ENCODE measurements around the gene CDH4. TPM values are rescaled to one million over a fixed set of nuclear protein-coding genes. Genes with fewer than 3 reads are reported as not detected.

The CDH4 gene
- total and polyA plus RNA-seq, 2 of the 8 experiments (the other 6 are each of a cell fraction or from before 2014, with no cell fraction given), result 4.3 to 7.9 TPM

DNA sequence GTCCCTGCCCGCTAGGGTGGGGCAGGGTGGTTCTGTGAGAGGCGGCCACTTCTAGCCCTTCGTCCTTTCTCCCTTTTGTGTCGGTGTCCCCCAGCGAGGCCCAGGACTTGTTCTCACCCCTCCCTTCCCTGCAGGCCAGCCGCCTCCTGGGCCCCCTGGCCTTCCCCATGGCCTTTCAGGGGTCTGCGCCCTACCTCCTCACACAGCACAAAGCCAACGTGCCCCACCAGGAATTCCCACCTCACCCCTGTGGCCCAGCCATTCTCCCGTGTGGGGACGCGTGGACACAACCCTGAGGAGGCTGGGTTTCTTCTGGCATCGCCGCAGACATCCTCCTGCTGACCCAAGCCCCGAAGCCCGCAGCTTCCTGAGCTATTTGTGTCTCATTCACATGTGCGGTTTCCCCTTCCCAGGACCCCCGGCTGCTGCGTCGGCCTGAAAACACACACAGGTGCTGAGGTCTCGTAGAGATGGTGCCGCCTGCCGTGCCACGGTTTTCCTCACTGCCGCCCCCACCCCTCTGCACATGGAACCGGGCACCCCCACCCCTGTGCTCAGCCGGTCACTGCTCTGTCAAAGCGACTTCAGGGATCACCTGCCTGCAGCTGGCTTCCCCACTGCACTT is 375.8 kb downstream of the CDH4 start:
- Histone ChIP-seq H3K9ac (replicated peaks in 1 of 4; ENCODE audit: extremely low read depth in 1 of 4, low read depth in 3 of 4, low read length in 3 of 4) (no peak overlapping the region), H3K27me3 (replicated peaks in 1 of 4; ENCODE audit: control insufficient read depth in 3 of 4, extremely low read depth in 1 of 4, insufficient read depth in 3 of 4, low read length in 3 of 4) (peaks cover 0 to 4% (median 0%) of the 10 kb centered on the region in 4 experiments; a peak in 3 of 7 replicates)
- WGBS, 2 experiments (ENCODE audit: extremely low coverage in 1 of 2, insufficient coverage in 1 of 2, insufficient read length in 1 of 2, insufficient replicate concordance in 2 of 2, low coverage in 1 of 2, low lambda C conversion rate in 2 of 2, missing lambda C conversion rate in 1 of 2), result 90% methylated on average over 22 of the region's 27 CpGs; no CpG with 5 or more reads in 1 of the 2 experiments
- TF ChIP-seq KDM1A (IDR thresholded peaks at IDR 0.05; ENCODE audit: borderline replicate concordance, low read length) (no peak), EZH2 (IDR thresholded peaks at IDR 0.05; ENCODE audit: low read depth, low read length, severe bottlenecking) (no peak), SIX5 (IDR thresholded peaks at IDR 0.05; ENCODE audit: low read depth, low read length) (no peak)

More for the DNA sequence above, 375.8 kb downstream of the CDH4 start:
- Histone ChIP-seq H3K56ac (replicated peaks; ENCODE audit: insufficient read length, low read depth, low read length) (no peak overlapping the region), H3K4me3 (ENCODE audit: extremely low read depth in 1 of 4, insufficient read depth in 2 of 4, low read depth in 3 of 4, low read length in 4 of 4) (no peak overlapping the region), H3K4me1 (replicated peaks in 1 of 4; ENCODE audit: control insufficient read depth in 3 of 4, insufficient read depth in 4 of 4, low read length in 3 of 4) (no peaks in the 10 kb centered on the region), H2BK15ac (ENCODE audit: low read length) (no peak overlapping the region), H3K79me1 (ENCODE audit: low read depth, low read length) (0 out of 2 replicates have a peak, but pooled peaks cover 2% of the 10 kb centered on the region), H3K27ac (ENCODE audit: low read depth, low read length) (no peak overlapping the region), H2AFZ (ENCODE audit: low read length) (no peak overlapping the region), H4K5ac (ENCODE audit: insufficient read length, low read depth, low read length) (no peak overlapping the region), H2BK12ac (ENCODE audit: low read depth, low read length) (no peak overlapping the region), H3K4ac (replicated peaks; ENCODE audit: insufficient read length, low read depth, low read length) (no peak overlapping the region), H4K20me1 (replicated peaks in 1 of 2; ENCODE audit: control insufficient read depth in 1 of 2, insufficient read depth in 2 of 2, low read length in 2 of 2) (peaks cover 2 to 4% of the 10 kb centered on the region in 2 experiments), H3K23ac (ENCODE audit: insufficient read length) (no peak overlapping the region), H2BK5ac (ENCODE audit: low read depth, low read length) (no peak overlapping the region), H2BK20ac (ENCODE audit: low read length) (no peak overlapping the region), H2AK5ac (ENCODE audit: low read depth, low read length) (no peak overlapping the region), H4K91ac (replicated peaks; ENCODE audit: insufficient read length, low read length) (no peak overlapping the region), H3K79me2 (ENCODE audit: control insufficient read depth in 1 of 2, insufficient read depth in 2 of 2, low read length in 2 of 2) (no peaks in the 10 kb centered on the region), H2BK120ac (replicated peaks; ENCODE audit: low read depth, low read length) (no peak overlapping the region), H3K23me2 (ENCODE audit: low read depth, low read length) (peaks cover 5% of the 10 kb centered on the region; the same call in 1 of the 2 replicates), H4K8ac (ENCODE audit: extremely low read depth, insufficient read depth, low read length) (no peak overlapping the region), H3K14ac (ENCODE audit: insufficient read length) (no peak overlapping the region), H3K36me3 (ENCODE audit: control insufficient read depth in 2 of 4, insufficient read depth in 4 of 4, low read length in 3 of 4) (no peaks in the 10 kb centered on the region), H3K18ac (ENCODE audit: extremely low read depth, low read length) (no peak overlapping the region), H3K4me2 (ENCODE audit: insufficient read depth in 1 of 2, low read depth in 2 of 2, low read length in 2 of 2) (no peak overlapping the region), H3K9me3 (ENCODE audit: insufficient read depth in 2 of 2, low read depth in 1 of 2, low read length in 1 of 2) (no peaks in the 10 kb centered on the region)
- CTCF ChIA-PET (ENCODE audit: partially characterized antibody), result interaction anchor here (1.2 to 2.3 kb wide), 3 partner anchors 16 to 279 kb away, joined by 3 to 11 read pairs (median 4); no protein-coding TSS in a partner anchor
- no peak for FAIRE-seq
- POLR2A ChIA-PET (ENCODE audit: partially characterized antibody), result no interaction called here
- DNase-seq (ENCODE audit: low read depth in 1 of 2, low spot score in 2 of 2), result no peak

Data from H1 (cell line).